GM12891 (cell line): ENCODE measurements around the gene GSG1L2.

Experiments used
- PAX5 ChIP-seq: IDR thresholded peaks from 2 replicates; pipeline ENCODE4 v1.6.1; 2011; ENCODE audit warnings: low read length, moderate library complexity, mild to moderate bottlenecking; ENCODE audit not compliant: insufficient read depth, severe bottlenecking
- POLR2A ChIP-seq: IDR thresholded peaks from 2 replicates; pipeline ENCODE4 v1.6.1; 2011; ENCODE audit warnings: low read depth, low read length, control low read depth
- POLR2AphosphoS5 ChIP-seq: IDR thresholded peaks from 2 replicates; pipeline ENCODE4 v1.6.1; 2011; ENCODE audit warnings: low read depth, low read length, control low read depth
- TAF1 ChIP-seq: IDR thresholded peaks from 2 replicates; pipeline ENCODE4 v1.6.1; 2011; ENCODE audit warnings: low read depth, low read length, control low read depth

GRCh38 chr17:9792181-9792840 lies 29.6 kb downstream of the GSG1L2 start:
- TF ChIP-seq POLR2AphosphoS5, result no peak
- TF ChIP-seq TAF1, result no peak
- no peak for TF ChIP-seq POLR2A
- TF ChIP-seq PAX5, result no peak
